ENCODE data around the gene NEGR1. TPM values are rescaled to one million over a fixed set of nuclear protein-coding genes. Genes with fewer than 3 reads are reported as not detected.
A peak's percentile ranks its signal among the peaks of the same experiment; 100 is the strongest.

The NEGR1 gene
- total RNA-seq, 1 experiment from 2014 or later: 2.9 TPM

DNA sequence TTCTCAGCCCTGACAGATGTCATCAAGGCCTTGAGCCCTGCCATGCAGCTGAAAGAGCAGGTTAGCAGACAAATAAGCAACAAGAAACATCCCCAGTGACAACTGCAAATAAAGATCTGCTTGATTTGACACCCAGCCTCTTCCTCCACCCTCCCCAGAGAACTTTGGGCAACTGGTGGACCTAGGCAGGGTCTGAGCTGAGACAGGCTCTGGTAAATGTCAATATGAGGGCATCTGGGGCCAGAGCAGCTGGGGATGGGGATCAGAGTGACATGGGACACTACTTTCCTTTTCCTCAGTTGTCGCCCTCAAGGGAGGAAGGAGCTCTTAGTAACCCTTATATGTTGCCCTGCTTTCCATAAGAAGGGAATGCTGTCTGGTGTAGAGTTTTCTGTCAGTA lies 544.1 kb downstream of the NEGR1 start:
- no peak for DNase-seq (ENCODE audit: low spot score)
- ATAC-seq: peak; percentile 46
- Mint-ChIP-seq H3K4me1 (peaks cover 46% of the 10 kb centered on the region), H3K27ac (peak overlapping the region; percentile 93), H3K9me3 (peaks cover 24% of the 10 kb centered on the region), H3K27me3 (ENCODE audit: low read depth) (no peaks in the 10 kb centered on the region), H3K36me3 (peaks cover 3% of the 10 kb centered on the region; the same call in 1 of the 2 replicates), H3K4me3 (no peak overlapping the region)
- TF ChIP-seq TCF7 (CRISPR knock-in tag; IDR thresholded peaks at IDR 0.05; ENCODE audit: low read depth) (no peak), RORB (CRISPR knock-in tag; IDR thresholded peaks at IDR 0.05) (no peak), SMAD3 (CRISPR knock-in tag; IDR thresholded peaks at IDR 0.05; ENCODE audit: borderline replicate concordance) (no peak), JUN (CRISPR knock-in tag; IDR thresholded peaks at IDR 0.05) (no peak), ZNF263 (CRISPR knock-in tag; IDR thresholded peaks at IDR 0.05; ENCODE audit: low read depth) (no peak), NR3C1 (CRISPR knock-in tag; conservative IDR thresholded peaks at IDR 0.05; ENCODE audit: low read depth) (no peak), FOXK1 (CRISPR knock-in tag; IDR thresholded peaks at IDR 0.05) (no peak), CREB1 (CRISPR knock-in tag; IDR thresholded peaks at IDR 0.05) (no peak), NFYB (CRISPR knock-in tag; conservative IDR thresholded peaks at IDR 0.05; ENCODE audit: low read depth) (no peak), KAT7 (CRISPR knock-in tag; IDR thresholded peaks at IDR 0.05; ENCODE audit: borderline replicate concordance) (no peak), MYBL2 (CRISPR knock-in tag; IDR thresholded peaks at IDR 0.05) (no peak), GTF2I (CRISPR knock-in tag; conservative IDR thresholded peaks at IDR 0.05) (no peak)
- TF ChIP-seq, protein P1, sequence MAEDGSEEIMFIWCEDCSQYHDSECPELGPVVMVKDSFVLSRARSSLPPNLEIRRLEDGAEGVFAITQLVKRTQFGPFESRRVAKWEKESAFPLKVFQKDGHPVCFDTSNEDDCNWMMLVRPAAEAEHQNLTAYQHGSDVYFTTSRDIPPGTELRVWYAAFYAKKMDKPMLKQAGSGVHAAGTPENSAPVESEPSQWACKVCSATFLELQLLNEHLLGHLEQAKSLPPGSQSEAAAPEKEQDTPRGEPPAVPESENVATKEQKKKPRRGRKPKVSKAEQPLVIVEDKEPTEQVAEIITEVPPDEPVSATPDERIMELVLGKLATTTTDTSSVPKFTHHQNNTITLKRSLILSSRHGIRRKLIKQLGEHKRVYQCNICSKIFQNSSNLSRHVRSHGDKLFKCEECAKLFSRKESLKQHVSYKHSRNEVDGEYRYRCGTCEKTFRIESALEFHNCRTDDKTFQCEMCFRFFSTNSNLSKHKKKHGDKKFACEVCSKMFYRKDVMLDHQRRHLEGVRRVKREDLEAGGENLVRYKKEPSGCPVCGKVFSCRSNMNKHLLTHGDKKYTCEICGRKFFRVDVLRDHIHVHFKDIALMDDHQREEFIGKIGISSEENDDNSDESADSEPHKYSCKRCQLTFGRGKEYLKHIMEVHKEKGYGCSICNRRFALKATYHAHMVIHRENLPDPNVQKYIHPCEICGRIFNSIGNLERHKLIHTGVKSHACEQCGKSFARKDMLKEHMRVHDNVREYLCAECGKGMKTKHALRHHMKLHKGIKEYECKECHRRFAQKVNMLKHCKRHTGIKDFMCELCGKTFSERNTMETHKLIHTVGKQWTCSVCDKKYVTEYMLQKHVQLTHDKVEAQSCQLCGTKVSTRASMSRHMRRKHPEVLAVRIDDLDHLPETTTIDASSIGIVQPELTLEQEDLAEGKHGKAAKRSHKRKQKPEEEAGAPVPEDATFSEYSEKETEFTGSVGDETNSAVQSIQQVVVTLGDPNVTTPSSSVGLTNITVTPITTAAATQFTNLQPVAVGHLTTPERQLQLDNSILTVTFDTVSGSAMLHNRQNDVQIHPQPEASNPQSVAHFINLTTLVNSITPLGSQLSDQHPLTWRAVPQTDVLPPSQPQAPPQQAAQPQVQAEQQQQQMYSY (CRISPR knock-in tag; IDR thresholded peaks at IDR 0.05): no peak
- TF ChIP-seq, protein P2, sequence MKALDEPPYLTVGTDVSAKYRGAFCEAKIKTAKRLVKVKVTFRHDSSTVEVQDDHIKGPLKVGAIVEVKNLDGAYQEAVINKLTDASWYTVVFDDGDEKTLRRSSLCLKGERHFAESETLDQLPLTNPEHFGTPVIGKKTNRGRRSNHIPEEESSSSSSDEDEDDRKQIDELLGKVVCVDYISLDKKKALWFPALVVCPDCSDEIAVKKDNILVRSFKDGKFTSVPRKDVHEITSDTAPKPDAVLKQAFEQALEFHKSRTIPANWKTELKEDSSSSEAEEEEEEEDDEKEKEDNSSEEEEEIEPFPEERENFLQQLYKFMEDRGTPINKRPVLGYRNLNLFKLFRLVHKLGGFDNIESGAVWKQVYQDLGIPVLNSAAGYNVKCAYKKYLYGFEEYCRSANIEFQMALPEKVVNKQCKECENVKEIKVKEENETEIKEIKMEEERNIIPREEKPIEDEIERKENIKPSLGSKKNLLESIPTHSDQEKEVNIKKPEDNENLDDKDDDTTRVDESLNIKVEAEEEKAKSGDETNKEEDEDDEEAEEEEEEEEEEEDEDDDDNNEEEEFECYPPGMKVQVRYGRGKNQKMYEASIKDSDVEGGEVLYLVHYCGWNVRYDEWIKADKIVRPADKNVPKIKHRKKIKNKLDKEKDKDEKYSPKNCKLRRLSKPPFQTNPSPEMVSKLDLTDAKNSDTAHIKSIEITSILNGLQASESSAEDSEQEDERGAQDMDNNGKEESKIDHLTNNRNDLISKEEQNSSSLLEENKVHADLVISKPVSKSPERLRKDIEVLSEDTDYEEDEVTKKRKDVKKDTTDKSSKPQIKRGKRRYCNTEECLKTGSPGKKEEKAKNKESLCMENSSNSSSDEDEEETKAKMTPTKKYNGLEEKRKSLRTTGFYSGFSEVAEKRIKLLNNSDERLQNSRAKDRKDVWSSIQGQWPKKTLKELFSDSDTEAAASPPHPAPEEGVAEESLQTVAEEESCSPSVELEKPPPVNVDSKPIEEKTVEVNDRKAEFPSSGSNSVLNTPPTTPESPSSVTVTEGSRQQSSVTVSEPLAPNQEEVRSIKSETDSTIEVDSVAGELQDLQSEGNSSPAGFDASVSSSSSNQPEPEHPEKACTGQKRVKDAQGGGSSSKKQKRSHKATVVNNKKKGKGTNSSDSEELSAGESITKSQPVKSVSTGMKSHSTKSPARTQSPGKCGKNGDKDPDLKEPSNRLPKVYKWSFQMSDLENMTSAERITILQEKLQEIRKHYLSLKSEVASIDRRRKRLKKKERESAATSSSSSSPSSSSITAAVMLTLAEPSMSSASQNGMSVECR (CRISPR knock-in tag; IDR thresholded peaks at IDR 0.05; ENCODE audit: borderline replicate concordance): no peak
- TF ChIP-seq, protein P3, sequence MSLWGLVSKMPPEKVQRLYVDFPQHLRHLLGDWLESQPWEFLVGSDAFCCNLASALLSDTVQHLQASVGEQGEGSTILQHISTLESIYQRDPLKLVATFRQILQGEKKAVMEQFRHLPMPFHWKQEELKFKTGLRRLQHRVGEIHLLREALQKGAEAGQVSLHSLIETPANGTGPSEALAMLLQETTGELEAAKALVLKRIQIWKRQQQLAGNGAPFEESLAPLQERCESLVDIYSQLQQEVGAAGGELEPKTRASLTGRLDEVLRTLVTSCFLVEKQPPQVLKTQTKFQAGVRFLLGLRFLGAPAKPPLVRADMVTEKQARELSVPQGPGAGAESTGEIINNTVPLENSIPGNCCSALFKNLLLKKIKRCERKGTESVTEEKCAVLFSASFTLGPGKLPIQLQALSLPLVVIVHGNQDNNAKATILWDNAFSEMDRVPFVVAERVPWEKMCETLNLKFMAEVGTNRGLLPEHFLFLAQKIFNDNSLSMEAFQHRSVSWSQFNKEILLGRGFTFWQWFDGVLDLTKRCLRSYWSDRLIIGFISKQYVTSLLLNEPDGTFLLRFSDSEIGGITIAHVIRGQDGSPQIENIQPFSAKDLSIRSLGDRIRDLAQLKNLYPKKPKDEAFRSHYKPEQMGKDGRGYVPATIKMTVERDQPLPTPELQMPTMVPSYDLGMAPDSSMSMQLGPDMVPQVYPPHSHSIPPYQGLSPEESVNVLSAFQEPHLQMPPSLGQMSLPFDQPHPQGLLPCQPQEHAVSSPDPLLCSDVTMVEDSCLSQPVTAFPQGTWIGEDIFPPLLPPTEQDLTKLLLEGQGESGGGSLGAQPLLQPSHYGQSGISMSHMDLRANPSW (CRISPR knock-in tag; conservative IDR thresholded peaks at IDR 0.05; ENCODE audit: low read depth): no peak
- TF ChIP-seq, protein P4, sequence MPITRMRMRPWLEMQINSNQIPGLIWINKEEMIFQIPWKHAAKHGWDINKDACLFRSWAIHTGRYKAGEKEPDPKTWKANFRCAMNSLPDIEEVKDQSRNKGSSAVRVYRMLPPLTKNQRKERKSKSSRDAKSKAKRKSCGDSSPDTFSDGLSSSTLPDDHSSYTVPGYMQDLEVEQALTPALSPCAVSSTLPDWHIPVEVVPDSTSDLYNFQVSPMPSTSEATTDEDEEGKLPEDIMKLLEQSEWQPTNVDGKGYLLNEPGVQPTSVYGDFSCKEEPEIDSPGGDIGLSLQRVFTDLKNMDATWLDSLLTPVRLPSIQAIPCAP (CRISPR knock-in tag; IDR thresholded peaks at IDR 0.05): no peak
- TF ChIP-seq, protein P5, sequence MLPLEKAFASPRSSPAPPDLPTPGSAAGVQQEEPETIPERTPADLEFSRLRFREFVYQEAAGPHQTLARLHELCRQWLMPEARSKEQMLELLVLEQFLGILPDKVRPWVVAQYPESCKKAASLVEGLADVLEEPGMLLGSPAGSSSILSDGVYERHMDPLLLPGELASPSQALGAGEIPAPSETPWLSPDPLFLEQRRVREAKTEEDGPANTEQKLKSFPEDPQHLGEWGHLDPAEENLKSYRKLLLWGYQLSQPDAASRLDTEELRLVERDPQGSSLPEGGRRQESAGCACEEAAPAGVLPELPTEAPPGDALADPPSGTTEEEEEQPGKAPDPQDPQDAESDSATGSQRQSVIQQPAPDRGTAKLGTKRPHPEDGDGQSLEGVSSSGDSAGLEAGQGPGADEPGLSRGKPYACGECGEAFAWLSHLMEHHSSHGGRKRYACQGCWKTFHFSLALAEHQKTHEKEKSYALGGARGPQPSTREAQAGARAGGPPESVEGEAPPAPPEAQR (CRISPR knock-in tag; IDR thresholded peaks at IDR 0.05): no peak
- ChIA-PET POLR2A (no interaction called here), CTCF (no interaction called here)
